ENCODE data around the gene RAC3.
"Not testable (repeated sequence)": the region's sequence is repeated elsewhere in the genome, so short reads cannot be mapped to it uniquely, and the experiment has no call there.

RAC3 gene

GRCh38 chr17:82036634-82037091 is 5.2 kb downstream of the RAC3 start:
- Histone ChIP-seq H3K27me3 (ENCODE audit: control insufficient read depth, insufficient read depth, low read length) (no peaks in the 10 kb centered on the region), H3K4me3 (ENCODE audit: low read length) (peak overlapping the region; percentile 69), H3K9ac (ENCODE audit: low read length) (peak overlapping the region; percentile 78), H3K36me3 (ENCODE audit: control insufficient read depth, insufficient read depth, low read length) (no peaks in the 10 kb centered on the region), H3K4me1 (ENCODE audit: control insufficient read depth, insufficient read depth, low read length) (peaks cover 19% of the 10 kb centered on the region), H3K9me3 (ENCODE audit: control insufficient read depth, low read length) (no peaks in the 10 kb centered on the region)

DNA sequence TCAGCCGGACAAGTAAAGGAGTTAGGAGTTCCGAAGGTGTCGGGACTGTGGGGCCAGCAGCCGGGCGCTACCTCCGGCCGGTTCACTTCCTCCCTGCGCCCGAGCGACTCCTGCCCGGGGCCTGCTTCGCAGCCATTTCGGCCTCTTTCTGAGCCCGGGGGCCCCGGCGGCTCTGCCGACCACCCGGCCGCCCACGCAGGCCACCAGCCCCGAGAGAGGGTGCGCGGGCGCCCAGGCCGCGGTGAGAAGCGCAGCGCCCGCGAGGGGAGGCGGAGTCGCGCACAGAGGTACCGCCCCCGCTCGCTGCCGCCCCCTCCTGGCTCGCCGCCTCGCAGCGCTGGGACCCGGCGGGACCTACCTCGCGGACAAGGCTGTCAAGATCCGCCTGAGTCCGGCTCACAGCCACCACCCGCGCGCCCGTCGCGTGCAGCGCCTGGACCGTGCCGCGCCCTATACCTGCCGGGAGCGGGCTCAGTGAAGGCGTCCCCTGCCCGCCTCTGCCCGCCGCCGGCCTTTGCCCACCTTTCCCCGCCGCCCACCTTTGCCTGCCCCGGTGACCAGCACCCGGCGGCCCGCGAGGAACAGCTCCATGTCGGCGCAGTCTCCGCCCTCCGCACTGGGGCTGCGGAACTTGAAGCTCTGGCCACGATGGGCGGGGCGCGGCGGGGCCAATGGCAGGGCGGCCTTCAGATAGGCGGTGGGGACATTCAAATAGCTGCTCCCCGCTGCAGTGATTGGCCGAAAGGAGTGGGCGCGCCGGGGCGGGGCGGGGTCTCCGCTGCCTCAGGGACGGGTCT is 5.8 kb downstream of the RAC3 start, which contains the start of gene DCXR:
Gene DCXR, minus strand, starts transcription at position 606 of the 797 bp plus-strand sequence. Its CDS starts 15 bp downstream, at position 591.
- Histone ChIP-seq H3K9me3 (ENCODE audit: control insufficient read depth, low read length) (no peaks in the 10 kb centered on the region), H3K4me3 (ENCODE audit: low read length) (peak within 1 kb of the TSS; percentile 69), H3K4me1 (ENCODE audit: control insufficient read depth, insufficient read depth, low read length) (peaks cover 15% of the 10 kb centered on the region), H3K27me3 (ENCODE audit: control insufficient read depth, insufficient read depth, low read length) (no peaks in the 10 kb centered on the region), H3K36me3 (ENCODE audit: control insufficient read depth, insufficient read depth, low read length) (no peaks in the 10 kb centered on the region), H3K9ac (ENCODE audit: low read length) (peak within 1 kb of the TSS; percentile 78)

DNA sequence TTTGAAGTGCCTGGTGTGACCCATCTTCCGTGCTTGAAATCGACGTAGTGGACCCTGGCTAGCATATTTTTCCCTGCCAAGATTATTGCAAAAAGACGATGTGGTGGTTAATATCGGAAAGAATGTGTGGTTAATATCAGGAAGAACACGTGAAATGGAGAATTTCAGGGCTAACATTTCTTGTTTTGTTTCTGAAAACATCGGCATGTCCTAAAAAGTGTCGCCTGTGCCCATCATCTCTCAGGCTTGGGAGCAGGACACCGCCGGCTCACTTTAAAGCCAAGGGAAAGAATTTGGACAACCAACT is 6.4 kb downstream of the RAC3 start:
- Histone ChIP-seq H3K36me3 (ENCODE audit: control insufficient read depth, insufficient read depth, low read length) (no peaks in the 10 kb centered on the region), H3K9me3 (ENCODE audit: control insufficient read depth, low read length) (no peaks in the 10 kb centered on the region), H3K4me3 (ENCODE audit: low read length) (no peak overlapping the region), H3K27me3 (ENCODE audit: control insufficient read depth, insufficient read depth, low read length) (no peaks in the 10 kb centered on the region), H3K4me1 (ENCODE audit: control insufficient read depth, insufficient read depth, low read length) (peaks cover 13% of the 10 kb centered on the region), H3K9ac (ENCODE audit: low read length) (peak overlapping the region; percentile 78)

GRCh38 chr17:82038796-82039409 is 7.4 kb downstream of the RAC3 start:
- H3K36me3 ChIP-seq (ENCODE audit: control insufficient read depth, insufficient read depth, low read length); H3K9me3 ChIP-seq (ENCODE audit: control insufficient read depth, low read length); H3K9ac ChIP-seq (ENCODE audit: low read length); H3K27me3 ChIP-seq (ENCODE audit: control insufficient read depth, insufficient read depth, low read length); H3K4me3 ChIP-seq (ENCODE audit: low read length): not testable (repeated sequence)
- peaks cover 13% of the 10 kb centered on the region for H3K4me1 ChIP-seq (ENCODE audit: control insufficient read depth, insufficient read depth, low read length)

DNA sequence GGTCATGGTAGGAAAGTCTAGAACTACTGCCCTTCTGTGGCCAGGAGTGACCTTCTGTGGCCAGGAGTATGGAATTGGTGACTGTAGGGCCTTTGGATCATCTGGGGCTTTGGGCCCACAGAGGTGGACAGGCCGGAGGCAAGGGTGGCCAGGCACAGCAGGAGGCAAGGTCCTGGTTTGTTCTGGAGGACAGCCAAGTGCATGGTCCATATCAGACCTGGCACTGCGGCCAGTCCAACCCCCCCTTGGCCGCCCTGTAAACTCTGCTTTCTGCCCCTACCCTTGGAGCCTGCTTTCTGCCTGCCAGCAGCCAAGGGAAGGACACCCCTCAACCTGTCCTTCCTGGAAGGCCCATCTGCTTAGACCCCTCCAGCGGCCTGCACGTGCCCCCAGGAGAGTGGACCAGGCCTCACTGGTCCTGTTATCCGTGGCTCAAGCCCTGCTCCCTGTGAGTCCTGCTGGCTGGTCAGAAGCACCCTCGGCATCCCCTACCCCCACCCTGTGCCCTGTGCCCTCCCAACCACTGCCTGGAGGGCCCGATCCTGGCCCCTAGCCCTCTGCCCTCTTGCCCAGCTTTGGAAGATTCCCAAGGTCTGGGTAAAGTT is 8.3 kb downstream of the RAC3 start:
- H3K9me3 ChIP-seq (ENCODE audit: control insufficient read depth, low read length) = no peaks in the 10 kb centered on the region
- peaks cover 13% of the 10 kb centered on the region for H3K4me1 ChIP-seq (ENCODE audit: control insufficient read depth, insufficient read depth, low read length)
- no peaks in the 10 kb centered on the region for H3K36me3 ChIP-seq (ENCODE audit: control insufficient read depth, insufficient read depth, low read length)
- H3K4me3 ChIP-seq (ENCODE audit: low read length) = no peak overlapping the region
- no peak overlapping the region for H3K9ac ChIP-seq (ENCODE audit: low read length)
- H3K27me3 ChIP-seq (ENCODE audit: control insufficient read depth, insufficient read depth, low read length) = no peaks in the 10 kb centered on the region

- H3K9me3 ChIP-seq (ENCODE audit: control insufficient read depth, low read length) = no peaks in the 10 kb centered on the region
- H3K36me3 ChIP-seq (ENCODE audit: control insufficient read depth, insufficient read depth, low read length) = no peaks in the 10 kb centered on the region
- no peak overlapping the region for H3K9ac ChIP-seq (ENCODE audit: low read length)
- H3K4me1 ChIP-seq (ENCODE audit: control insufficient read depth, insufficient read depth, low read length) = peaks cover 7% of the 10 kb centered on the region
- no peaks in the 10 kb centered on the region for H3K27me3 ChIP-seq (ENCODE audit: control insufficient read depth, insufficient read depth, low read length)
- no peak overlapping the region for H3K4me3 ChIP-seq (ENCODE audit: low read length)
These were observed 9.8 kb downstream of the RAC3 start for GRCh38 chr17:82041144-82041814.

GRCh38 chr17:82042649-82043048 is 11.2 kb downstream of the RAC3 start:
- H3K9ac ChIP-seq (ENCODE audit: low read length) = no peak overlapping the region
- H3K27me3 ChIP-seq (ENCODE audit: control insufficient read depth, insufficient read depth, low read length) = no peaks in the 10 kb centered on the region
- H3K36me3 ChIP-seq (ENCODE audit: control insufficient read depth, insufficient read depth, low read length) = no peaks in the 10 kb centered on the region
- H3K4me3 ChIP-seq (ENCODE audit: low read length) = no peak overlapping the region
- H3K4me1 ChIP-seq (ENCODE audit: control insufficient read depth, insufficient read depth, low read length) = no peaks in the 10 kb centered on the region
- H3K9me3 ChIP-seq (ENCODE audit: control insufficient read depth, low read length) = no peaks in the 10 kb centered on the region

DNA sequence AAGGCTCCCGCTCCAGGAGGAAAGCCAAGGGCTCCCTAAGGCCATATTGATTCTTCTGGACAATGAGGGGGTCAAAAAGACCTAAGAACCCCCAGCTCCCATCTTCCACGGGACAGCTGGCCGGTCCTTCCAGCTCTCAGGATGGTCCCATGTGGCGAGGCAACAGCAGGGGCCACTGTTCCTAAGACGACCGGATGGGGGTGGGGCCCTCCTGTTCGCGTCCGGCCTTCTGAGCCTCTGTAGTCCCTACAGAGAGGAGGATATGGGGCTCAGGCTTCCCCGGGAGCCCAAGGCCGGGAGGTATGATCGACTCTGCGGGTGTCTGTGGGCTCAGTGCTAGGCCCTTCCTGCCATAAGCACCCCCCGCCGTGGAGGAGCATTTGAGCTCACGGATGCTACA is 12.0 kb downstream of the RAC3 start:
- no peaks in the 10 kb centered on the region for H3K27me3 ChIP-seq (ENCODE audit: control insufficient read depth, insufficient read depth, low read length)
- no peaks in the 10 kb centered on the region for H3K9me3 ChIP-seq (ENCODE audit: control insufficient read depth, low read length)
- H3K36me3 ChIP-seq (ENCODE audit: control insufficient read depth, insufficient read depth, low read length) = no peaks in the 10 kb centered on the region
- H3K9ac ChIP-seq (ENCODE audit: low read length) = no peak overlapping the region
- H3K4me3 ChIP-seq (ENCODE audit: low read length) = no peak overlapping the region
- H3K4me1 ChIP-seq (ENCODE audit: control insufficient read depth, insufficient read depth, low read length) = no peaks in the 10 kb centered on the region

GRCh38 chr17:82045936-82046484 is 14.5 kb downstream of the RAC3 start:
- Histone ChIP-seq H3K36me3 (ENCODE audit: control insufficient read depth, insufficient read depth, low read length) (no peaks in the 10 kb centered on the region), H3K9ac (ENCODE audit: low read length) (no peak overlapping the region), H3K4me3 (ENCODE audit: low read length) (no peak overlapping the region), H3K4me1 (ENCODE audit: control insufficient read depth, insufficient read depth, low read length) (peaks cover 10% of the 10 kb centered on the region), H3K9me3 (ENCODE audit: control insufficient read depth, low read length) (no peaks in the 10 kb centered on the region), H3K27me3 (ENCODE audit: control insufficient read depth, insufficient read depth, low read length) (no peaks in the 10 kb centered on the region)

GRCh38 chr17:82046903-82047302 is 15.4 kb downstream of the RAC3 start:
- no peaks in the 10 kb centered on the region for H3K27me3 ChIP-seq (ENCODE audit: control insufficient read depth, insufficient read depth, low read length)
- H3K9me3 ChIP-seq (ENCODE audit: control insufficient read depth, low read length) = no peaks in the 10 kb centered on the region

DNA sequence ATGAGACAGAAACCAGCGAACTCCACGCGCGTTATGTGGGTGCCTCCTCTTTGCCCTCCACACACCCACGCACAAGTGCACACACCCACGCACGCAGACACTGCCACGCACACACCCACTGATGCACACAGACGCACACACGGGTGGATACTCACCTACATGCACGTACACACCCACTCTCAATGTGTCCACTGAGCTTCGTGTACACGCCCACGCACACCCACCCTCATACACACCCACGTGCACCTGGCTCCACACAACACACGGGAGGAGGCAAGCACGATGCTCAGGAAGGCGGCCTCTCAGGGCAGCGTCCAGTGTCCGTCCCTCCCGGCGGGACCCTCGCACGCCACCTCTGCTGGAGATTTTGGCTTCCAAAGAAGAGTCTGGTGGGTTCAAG is 15.9 kb downstream of the RAC3 start:
- no peak overlapping the region for H3K4me3 ChIP-seq (ENCODE audit: low read length)
- no peaks in the 10 kb centered on the region for H3K9me3 ChIP-seq (ENCODE audit: control insufficient read depth, low read length)
- no peaks in the 10 kb centered on the region for H3K27me3 ChIP-seq (ENCODE audit: control insufficient read depth, insufficient read depth, low read length)
- no peak overlapping the region for H3K9ac ChIP-seq (ENCODE audit: low read length)
- H3K36me3 ChIP-seq (ENCODE audit: control insufficient read depth, insufficient read depth, low read length) = no peaks in the 10 kb centered on the region
- H3K4me1 ChIP-seq (ENCODE audit: control insufficient read depth, insufficient read depth, low read length) = peaks cover 12% of the 10 kb centered on the region

More at GRCh38 chr17:82046903-82047302, 15.4 kb downstream of the RAC3 start:
- Histone ChIP-seq H3K4me3 (ENCODE audit: low read length) (no peak overlapping the region), H3K9ac (ENCODE audit: low read length) (no peak overlapping the region), H3K4me1 (ENCODE audit: control insufficient read depth, insufficient read depth, low read length) (peaks cover 10% of the 10 kb centered on the region), H3K36me3 (ENCODE audit: control insufficient read depth, insufficient read depth, low read length) (no peaks in the 10 kb centered on the region)
